CD4-positive, alpha-beta T cell (primary cell): ENCODE data around the gene TMEM184B. TPM values are rescaled to one million over a fixed set of nuclear protein-coding genes. Genes with fewer than 3 reads are reported as not detected.

ENCODE experiments used
- ATAC-seq: fragments of 200-7000 bp; cut with Tn5 transposase; one replicate; pipeline ENCODE4 v1.10.0; 2022; ENCODE audit warnings: mild to moderate bottlenecking; ENCODE audit not compliant: poor library complexity
- CTCF ChIA-PET: fragments of 350-600 bp; sonication (Branson Sonifier 250); formaldehyde crosslinking; loops from one replicate; lab custom pipeline; 2021; ENCODE audit warnings: antibody characterized with exemption, inconsistent platforms; lab: Charles Lee
- POLR2A ChIA-PET: fragments of 350-600 bp; sonication (Branson Sonifier 250); formaldehyde crosslinking; loops from one replicate; lab custom pipeline; 2021; ENCODE audit warnings: antibody characterized with exemption, inconsistent platforms; lab: Charles Lee
- DNase-seq, 14 experiments: peaks; one replicate each; pipeline ENCODE4 v3.0.0-alpha.2; 2013 to 2020; ENCODE audit warnings: mixed read lengths in 2 of 14
- H3K27ac ChIP-seq, 2 donors: one replicate each; pipeline versions ENCODE4 v1.5.1 to v1.7.0; 2013; ENCODE audit warnings: low read length in 2 of 2, low read depth in 1 of 2, mild to moderate bottlenecking in 1 of 2
- H3K27me3 ChIP-seq, 2 experiments: 1 replicate in 1 of 2; 2 replicates in 1 of 2; pipeline versions ENCODE4 v1.6.1 to v1.7.0; 2013; ENCODE audit warnings: low read length in 2 of 2, control low read depth in 1 of 2, mild to moderate bottlenecking in 1 of 2, moderate library complexity in 1 of 2; ENCODE audit not compliant: insufficient read depth in 2 of 2, control insufficient read depth in 1 of 2
- H3K36me3 ChIP-seq: one replicate; pipeline ENCODE4 v1.6.1; 2013; ENCODE audit warnings: low read length, control low read depth; ENCODE audit not compliant: insufficient read depth
- H3K4me1 ChIP-seq: one replicate; pipeline ENCODE4 v1.6.1; 2013; ENCODE audit warnings: low read length, control low read depth; ENCODE audit not compliant: insufficient read depth
- H3K4me3 ChIP-seq: one replicate; pipeline ENCODE4 v1.5.1; 2013; ENCODE audit warnings: mild to moderate bottlenecking, low read length, moderate library complexity
- H3K9me3 ChIP-seq, 2 experiments: 1 replicate in 1 of 2; 2 replicates in 1 of 2; pipeline versions ENCODE4 v1.6.1 to v1.7.0; 2013; ENCODE audit warnings: low read length in 2 of 2, mild to moderate bottlenecking in 2 of 2, control low read depth in 1 of 2, moderate library complexity in 1 of 2; ENCODE audit not compliant: control insufficient read depth in 1 of 2, insufficient read depth in 1 of 2
- H3K27ac Mint-ChIP-seq: one replicate; pipeline ENCODE4 v1.8.0; 2020; ENCODE audit warnings: mixed read lengths
- H3K27me3 Mint-ChIP-seq: one replicate; pipeline ENCODE4 v1.8.0; 2021; ENCODE audit warnings: mixed read lengths
- H3K36me3 Mint-ChIP-seq: one replicate; pipeline ENCODE4 v1.8.0; 2021; ENCODE audit warnings: low read depth, mixed read lengths
- H3K4me1 Mint-ChIP-seq: one replicate; pipeline ENCODE4 v1.8.0; 2021; ENCODE audit warnings: low read depth, mixed read lengths
- H3K4me3 Mint-ChIP-seq: one replicate; pipeline ENCODE4 v1.8.0; 2020; ENCODE audit warnings: mild to moderate bottlenecking, mixed read lengths
- H3K9me3 Mint-ChIP-seq: one replicate; pipeline ENCODE4 v1.8.0; 2020; ENCODE audit warnings: mixed read lengths
- CTCF ChIP-seq: fragments of 200-600 bp; IDR thresholded peaks from one replicate; pipeline ENCODE4 v1.8.0; 2022; ENCODE audit warnings: antibody characterized with exemption, mild to moderate bottlenecking
- intact Hi-C, 2 experiments: fragments of 100-400 bp; cut with DNase I in 1 of 2; cut with micrococcal nuclease in 1 of 2; formaldehyde crosslinking; loops; one replicate each; pipeline versions ENCODE4 v1.15.1 to v1.9.0; 2023 to 2025; cut with DNase I, micrococcal nuclease
- total RNA-seq, 174 experiments: library from RNA in 2 of 174; stranded (reverse) in 2 of 174; gene quantifications; one replicate each; pipeline ENCODE4 v1.2.3 and lab custom pipeline; 2021 to 2026

The TMEM184B gene
- total RNA-seq, 2 experiments from 2014 or later = 49.3 to 50.1 TPM

GRCh38 chr22:38213319-38213989 lies 59.4 kb downstream of the TMEM184B start:
- no peak for TF ChIP-seq CTCF
- Histone ChIP-seq H3K9me3 (no peaks in the 10 kb centered on the region), H3K4me1 (peaks cover 25% of the 10 kb centered on the region), H3K27me3 (no peaks in the 10 kb centered on the region), H3K36me3 (no peaks in the 10 kb centered on the region), H3K27ac (no peak overlapping the region), H3K4me3 (peak overlapping the region; percentile 51)
- ChIA-PET POLR2A (interaction anchor here (0.9 to 1.6 kb wide), 2 partner anchors 11 to 185 kb away, joined by 3 to 24 read pairs; partner anchors contain the start of gene MAFF), CTCF (interaction anchor here (1.4 kb wide), 1 partner anchor 161 kb away, joined by 3 read pairs; no protein-coding TSS in a partner anchor)
- ATAC-seq (no peak), DNase-seq (peak in 2 of 14 experiments; percentile 45 to 59)
- intact Hi-C loops = loop anchor here in 1 of 2 experiments (10.0 kb wide), 1 partner anchor 99 kb away; the partner anchor contains the start of gene BAIAP2L2
- Mint-ChIP-seq H3K4me3 (peak overlapping the region; percentile 32), H3K4me1 (peaks cover 19% of the 10 kb centered on the region), H3K27ac (peak overlapping the region; percentile 28), H3K9me3 (no peaks in the 10 kb centered on the region), H3K36me3 (no peaks in the 10 kb centered on the region), H3K27me3 (no peaks in the 10 kb centered on the region)

- H3K27ac ChIP-seq = no peak overlapping the region
- no peak for ATAC-seq
- ChIA-PET POLR2A (interaction anchor here (1.1 kb wide), 1 partner anchor 11 kb away, joined by 3 read pairs; no protein-coding TSS in a partner anchor), CTCF (no interaction called here)
- no peak overlapping the region for H3K4me3 ChIP-seq
- TF ChIP-seq CTCF = no peak
- H3K27ac Mint-ChIP-seq = no peak overlapping the region
- no peaks in the 10 kb centered on the region for H3K27me3 Mint-ChIP-seq
- no peaks in the 10 kb centered on the region for H3K9me3 Mint-ChIP-seq
- peaks cover 16% of the 10 kb centered on the region for H3K4me1 ChIP-seq
- H3K4me3 Mint-ChIP-seq = peak overlapping the region; percentile 30
- no peaks in the 10 kb centered on the region for H3K9me3 ChIP-seq
- no peak for DNase-seq
- no peaks in the 10 kb centered on the region for H3K36me3 Mint-ChIP-seq
- H3K27me3 ChIP-seq = no peaks in the 10 kb centered on the region
- intact Hi-C loops = loop anchor here in 1 of 2 experiments (10.0 kb wide), 1 partner anchor 98 kb away; the partner anchor contains the start of gene BAIAP2L2
- no peaks in the 10 kb centered on the region for H3K36me3 ChIP-seq
- H3K4me1 Mint-ChIP-seq = peaks cover 12% of the 10 kb centered on the region
Measured at GRCh38 chr22:38212442-38212841, 60.4 kb downstream of the TMEM184B start.

GRCh38 chr22:38211556-38211955 lies 61.3 kb downstream of the TMEM184B start:
- POLR2A ChIA-PET = interaction anchor here (0.6 to 1.1 kb wide), 2 partner anchors 10 to 12 kb away, joined by 3 to 6 read pairs; no protein-coding TSS in a partner anchor
- CTCF ChIA-PET = interaction anchor here (1.3 kb wide), 1 partner anchor 30 kb away, joined by 3 read pairs; the partner anchor contains the start of gene PLA2G6

More at GRCh38 chr22:38211556-38211955, 61.3 kb downstream of the TMEM184B start:
- Mint-ChIP-seq H3K27ac (no peak overlapping the region), H3K36me3 (no peaks in the 10 kb centered on the region), H3K27me3 (no peaks in the 10 kb centered on the region), H3K9me3 (no peaks in the 10 kb centered on the region), H3K4me3 (no peak overlapping the region), H3K4me1 (peaks cover 12% of the 10 kb centered on the region)
- Histone ChIP-seq H3K27ac (no peak overlapping the region), H3K4me1 (peaks cover 16% of the 10 kb centered on the region), H3K9me3 (no peaks in the 10 kb centered on the region), H3K4me3 (no peak overlapping the region), H3K36me3 (no peaks in the 10 kb centered on the region), H3K27me3 (no peaks in the 10 kb centered on the region)
- no peak for TF ChIP-seq CTCF
- ATAC-seq (no peak), DNase-seq (peak in 1 of 14 experiments; percentile 12)
- intact Hi-C loops = loop anchor here in 1 of 2 experiments (10.0 kb wide), 1 partner anchor 97 kb away; the partner anchor contains the start of gene BAIAP2L2
